HG03139 (cell line): Measurements from ENCODE around the gene MED23.

ENCODE experiments used
- ATAC-seq: cut with Tn5 transposase; IDR thresholded peaks from one replicate; pipeline ENCODE4 v1.9.1; 2021; ENCODE audit not compliant: unreplicated experiment

The MED23 gene, protein sequence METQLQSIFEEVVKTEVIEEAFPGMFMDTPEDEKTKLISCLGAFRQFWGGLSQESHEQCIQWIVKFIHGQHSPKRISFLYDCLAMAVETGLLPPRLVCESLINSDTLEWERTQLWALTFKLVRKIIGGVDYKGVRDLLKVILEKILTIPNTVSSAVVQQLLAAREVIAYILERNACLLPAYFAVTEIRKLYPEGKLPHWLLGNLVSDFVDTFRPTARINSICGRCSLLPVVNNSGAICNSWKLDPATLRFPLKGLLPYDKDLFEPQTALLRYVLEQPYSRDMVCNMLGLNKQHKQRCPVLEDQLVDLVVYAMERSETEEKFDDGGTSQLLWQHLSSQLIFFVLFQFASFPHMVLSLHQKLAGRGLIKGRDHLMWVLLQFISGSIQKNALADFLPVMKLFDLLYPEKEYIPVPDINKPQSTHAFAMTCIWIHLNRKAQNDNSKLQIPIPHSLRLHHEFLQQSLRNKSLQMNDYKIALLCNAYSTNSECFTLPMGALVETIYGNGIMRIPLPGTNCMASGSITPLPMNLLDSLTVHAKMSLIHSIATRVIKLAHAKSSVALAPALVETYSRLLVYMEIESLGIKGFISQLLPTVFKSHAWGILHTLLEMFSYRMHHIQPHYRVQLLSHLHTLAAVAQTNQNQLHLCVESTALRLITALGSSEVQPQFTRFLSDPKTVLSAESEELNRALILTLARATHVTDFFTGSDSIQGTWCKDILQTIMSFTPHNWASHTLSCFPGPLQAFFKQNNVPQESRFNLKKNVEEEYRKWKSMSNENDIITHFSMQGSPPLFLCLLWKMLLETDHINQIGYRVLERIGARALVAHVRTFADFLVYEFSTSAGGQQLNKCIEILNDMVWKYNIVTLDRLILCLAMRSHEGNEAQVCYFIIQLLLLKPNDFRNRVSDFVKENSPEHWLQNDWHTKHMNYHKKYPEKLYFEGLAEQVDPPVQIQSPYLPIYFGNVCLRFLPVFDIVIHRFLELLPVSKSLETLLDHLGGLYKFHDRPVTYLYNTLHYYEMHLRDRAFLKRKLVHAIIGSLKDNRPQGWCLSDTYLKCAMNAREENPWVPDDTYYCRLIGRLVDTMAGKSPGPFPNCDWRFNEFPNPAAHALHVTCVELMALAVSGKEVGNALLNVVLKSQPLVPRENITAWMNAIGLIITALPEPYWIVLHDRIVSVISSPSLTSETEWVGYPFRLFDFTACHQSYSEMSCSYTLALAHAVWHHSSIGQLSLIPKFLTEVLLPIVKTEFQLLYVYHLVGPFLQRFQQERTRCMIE (N-terminal part only)

DNA sequence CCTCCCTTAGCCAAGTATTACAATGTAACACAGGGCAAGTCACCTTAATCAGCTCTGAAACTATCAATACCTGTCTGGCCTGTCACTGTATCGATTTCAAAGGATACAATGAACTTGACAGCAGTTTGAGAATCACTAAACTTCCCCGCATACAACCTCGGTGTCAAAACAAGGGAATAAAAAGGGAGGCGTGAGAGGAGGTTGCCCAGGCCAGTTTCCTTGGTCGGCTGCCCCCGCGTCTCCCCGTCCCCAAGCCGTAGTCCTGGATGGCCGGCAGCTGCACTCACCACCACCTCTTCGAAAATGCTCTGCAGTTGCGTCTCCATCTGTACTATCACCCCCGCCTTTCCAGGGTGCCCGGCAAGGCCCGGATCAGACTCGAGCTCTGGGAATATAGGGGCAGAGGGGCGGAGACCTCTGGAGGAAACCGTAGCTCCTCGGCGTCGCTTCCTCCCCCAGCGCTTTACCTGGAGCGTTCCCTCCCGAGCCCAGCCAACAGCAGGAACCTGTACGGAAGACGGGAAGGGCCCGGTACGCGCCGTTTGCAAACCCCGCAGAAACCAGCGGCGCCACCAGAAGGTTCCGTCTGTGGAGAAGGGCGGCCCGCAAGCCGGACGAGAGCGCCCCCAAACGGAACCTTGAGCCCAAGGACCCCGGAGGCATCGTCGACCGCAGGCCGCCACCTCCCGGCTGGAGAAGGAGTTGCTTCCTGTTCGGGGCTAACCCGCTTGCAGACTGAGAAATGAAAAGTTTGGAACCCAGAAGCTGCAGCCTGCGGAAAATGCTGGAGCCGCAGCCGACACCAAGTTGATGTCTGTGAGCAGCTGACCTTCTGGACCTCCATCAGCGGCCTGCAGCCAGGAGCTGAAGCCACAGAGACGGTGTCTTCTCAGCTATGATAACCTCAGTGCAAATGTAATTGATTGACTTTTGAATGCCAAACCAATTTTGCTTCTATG lies at the start of gene MED23:
Gene MED23, minus strand, starts transcription at position 519 of the 959 bp plus-strand sequence. Its CDS starts 193 bp downstream, at position 326.
- ATAC-seq = peak; percentile 95

DNA sequence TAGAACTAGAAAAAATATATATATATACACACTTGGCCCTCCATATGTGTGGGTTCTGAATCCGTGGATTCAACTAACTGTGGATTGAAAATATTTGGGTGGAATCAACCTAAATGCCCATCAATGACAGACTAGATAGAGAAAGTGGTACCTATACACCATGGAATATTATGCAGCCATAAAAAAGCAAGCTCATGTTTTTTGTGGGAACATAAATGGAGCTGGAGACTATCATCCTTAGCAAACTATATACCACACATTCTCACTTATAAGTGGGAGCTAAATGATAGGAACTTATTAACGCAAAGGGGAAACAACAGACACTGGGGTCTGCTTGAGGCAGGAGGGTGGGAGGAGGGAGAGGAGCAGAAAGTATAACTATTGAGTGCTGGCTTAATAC lies 45.1 kb upstream of the MED23 start:
- ATAC-seq = no peak

DNA sequence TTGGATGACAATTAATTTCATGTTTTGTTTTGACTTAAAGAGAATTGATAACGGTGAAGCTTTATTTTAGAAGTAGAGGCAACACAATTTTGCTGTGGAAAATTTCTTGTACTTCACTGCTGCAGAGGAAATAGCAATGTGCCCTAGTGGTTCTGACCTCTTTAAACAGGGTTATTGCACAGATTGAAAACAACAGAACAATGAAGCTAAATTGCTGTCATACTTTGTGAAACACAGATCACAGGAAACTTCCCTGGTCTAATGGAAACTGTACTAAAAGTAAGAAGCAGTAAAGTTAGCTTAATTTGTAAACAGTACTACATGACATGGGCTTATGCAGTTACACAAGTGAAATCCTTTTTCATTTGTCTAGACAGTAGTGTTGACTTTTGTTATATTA lies 41.8 kb upstream of the MED23 start:
- ATAC-seq = no peak

DNA sequence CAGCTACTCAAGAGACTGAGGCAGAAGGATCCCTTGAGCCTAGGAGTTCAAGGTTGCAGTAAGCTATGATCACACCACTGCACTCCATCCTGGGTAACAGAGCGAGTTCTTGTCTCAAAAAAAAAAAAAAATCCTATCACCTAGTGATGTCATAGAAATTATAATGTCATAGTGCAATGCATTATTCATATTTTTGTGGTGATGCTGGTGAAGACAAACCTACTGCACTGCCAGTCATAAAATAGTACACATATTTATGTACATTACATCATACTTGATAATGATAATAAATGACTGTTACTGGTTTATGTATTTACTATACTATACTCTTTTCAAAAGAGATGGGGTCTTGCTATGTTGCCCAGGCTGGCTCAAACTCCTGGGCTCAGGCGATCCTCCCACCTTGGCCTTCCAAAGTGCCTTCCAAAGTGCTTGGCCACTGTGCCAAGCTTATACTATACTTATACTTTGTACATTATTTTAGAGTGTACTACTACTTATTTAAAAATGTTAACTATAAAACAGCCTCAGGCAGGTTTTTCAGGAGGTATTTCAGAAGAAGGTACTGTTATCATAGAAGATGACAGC lies 35.6 kb upstream of the MED23 start:
- ATAC-seq = no peak

DNA sequence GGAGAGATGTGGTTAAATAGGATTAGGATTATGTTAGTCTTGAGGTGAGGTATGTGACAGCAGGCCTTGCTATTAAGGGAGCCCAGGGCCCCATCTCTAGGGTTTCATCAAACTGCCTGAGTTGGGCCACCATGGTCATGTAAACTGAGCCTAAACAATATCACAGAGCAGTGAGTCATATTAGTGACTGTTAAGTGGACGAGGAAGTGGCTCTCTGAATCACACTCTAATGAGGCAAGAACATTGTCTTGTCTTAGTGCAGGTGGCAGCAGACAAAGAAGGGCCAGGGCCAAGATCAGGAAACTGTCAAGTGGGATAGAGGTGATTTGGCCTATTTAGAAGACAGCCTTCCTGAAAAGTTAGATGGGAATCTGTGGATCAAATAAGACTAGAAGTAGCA lies 32.2 kb upstream of the MED23 start:
- ATAC-seq = no peak

DNA sequence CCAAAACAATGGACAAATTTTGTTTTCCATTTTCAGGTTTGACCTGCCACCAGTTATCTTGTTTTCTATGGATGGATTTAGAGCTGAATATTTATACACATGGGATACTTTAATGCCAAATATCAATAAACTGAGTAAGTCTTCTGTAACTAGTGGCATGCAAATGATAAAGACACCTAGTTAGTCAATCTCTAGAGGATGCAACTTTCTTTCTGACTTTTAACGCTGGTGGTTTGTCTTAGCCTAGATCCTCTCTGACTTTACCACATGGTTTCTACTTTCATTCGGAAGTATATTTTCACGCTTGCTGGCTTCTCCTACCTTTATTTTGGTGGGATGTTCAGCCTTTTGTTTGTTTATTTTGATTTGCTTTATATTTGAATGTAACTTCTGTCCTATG lies 30.2 kb upstream of the MED23 start:
- ATAC-seq = no peak

DNA sequence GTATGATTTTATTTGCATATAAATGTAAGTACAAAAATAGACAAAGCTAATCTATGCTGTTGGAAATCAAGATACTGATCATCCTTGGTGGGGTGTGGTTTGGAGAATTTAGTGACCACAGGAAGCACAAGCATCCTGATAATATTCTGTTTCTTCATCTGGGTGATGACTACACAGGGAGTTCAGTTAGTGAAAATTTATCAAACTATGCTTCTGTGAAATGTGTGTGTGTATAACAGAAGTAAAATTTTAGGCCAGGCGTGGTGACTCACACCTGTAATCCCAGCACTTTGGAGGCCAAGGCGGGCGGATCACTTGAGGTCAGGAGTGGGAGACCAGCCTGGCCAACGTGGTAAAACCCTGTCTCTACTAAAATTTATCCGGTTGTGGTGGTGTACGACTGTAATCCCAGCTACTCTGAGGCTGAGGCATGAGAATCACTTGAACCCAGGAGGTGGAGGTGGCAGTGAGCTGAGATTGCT lies 29.6 kb upstream of the MED23 start:
- no peak for ATAC-seq

DNA sequence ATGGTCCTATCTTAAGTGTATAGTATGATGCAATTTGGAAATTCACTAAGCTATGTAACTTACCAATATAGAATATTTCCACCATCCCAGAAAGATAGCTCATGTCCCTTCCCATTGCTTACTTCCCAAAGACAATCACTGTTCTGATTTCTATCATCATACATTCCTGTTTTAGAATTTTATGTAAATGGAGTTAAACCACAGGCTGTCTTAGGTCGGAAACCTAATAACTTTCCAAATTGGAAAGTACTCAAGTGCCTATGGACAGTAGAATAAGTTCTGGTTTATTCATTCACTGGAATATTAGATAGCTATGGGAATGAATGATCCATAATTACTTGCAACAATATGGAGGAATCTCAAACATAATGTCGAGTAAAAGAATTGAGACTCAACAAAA lies 29.2 kb upstream of the MED23 start:
- ATAC-seq = no peak

DNA sequence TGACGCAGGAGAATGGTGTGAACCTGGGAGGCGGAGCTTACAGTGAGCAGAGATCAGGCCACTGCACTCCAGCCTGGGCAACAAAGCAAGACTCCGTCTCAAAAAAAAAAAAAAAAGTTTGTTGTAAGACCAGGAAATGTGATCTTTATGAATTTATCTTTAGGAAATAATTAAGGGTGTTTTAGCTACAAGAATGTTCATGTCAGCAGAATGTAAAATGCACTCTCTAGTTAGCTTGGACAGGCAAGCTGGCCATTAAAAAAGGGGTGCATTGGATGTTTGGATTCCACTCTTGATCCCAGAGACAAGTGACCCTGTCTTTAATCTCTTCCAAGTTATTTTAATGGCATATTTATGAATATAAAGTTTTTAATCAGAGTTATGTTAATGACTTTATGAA lies 28.6 kb upstream of the MED23 start:
- ATAC-seq = no peak

DNA sequence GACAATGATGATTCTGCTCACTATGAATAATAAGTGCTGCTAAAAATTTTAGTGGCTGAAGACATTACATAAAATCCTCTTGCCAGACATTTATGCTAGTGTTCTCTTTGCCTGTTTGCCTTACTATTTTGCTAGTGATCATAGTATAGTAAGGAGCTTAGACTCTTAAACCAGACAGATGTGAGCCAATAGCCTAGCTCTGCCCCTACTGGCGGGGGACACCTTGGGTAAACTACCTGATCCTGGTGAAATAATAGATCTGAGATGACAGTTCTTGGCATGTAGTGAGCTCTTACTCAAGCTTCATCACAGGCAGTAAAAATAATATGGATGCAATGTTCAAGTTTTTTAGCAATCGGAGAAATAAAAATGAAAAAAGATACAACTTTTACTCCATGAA lies 27.9 kb upstream of the MED23 start:
- ATAC-seq = no peak

DNA sequence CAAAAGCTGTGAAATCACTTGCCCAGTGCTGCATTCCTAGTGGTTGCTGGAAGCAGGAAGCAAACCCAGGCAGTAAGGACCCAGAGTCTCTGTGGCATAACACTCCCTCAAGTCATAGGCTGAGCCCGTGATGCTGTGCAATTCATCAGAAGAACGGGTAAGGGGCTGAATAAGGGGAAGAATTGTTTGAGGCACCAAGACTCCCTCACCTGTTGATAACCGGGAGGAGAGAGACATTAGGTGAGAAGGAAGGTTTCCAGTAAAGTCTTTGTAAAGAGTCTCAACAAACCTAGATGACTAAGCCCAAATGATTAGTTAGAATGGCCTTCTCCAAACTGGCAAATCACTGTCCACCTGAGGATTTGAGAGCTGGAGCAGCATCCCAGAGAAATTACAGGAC lies 27.3 kb upstream of the MED23 start:
- ATAC-seq = no peak

DNA sequence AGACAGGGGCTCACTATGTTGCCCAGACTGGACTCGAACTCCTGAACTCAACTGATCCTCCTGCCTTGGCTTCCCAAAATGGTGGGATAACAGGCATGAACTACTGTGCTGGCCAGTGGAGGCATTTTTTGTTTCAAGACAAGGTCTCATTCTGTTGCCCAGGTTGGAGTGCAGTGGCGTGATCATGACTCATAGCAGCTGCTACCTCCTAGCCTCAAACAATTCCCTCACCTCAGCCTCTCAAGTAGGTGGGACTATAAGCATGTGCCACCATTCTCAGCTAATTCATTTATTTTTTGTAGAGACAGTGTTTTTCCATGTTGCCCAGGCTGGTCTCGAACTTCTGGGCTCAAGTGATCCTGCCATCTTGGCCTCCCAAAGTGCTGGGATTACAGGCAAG lies 26.3 kb upstream of the MED23 start:
- ATAC-seq = no peak

DNA sequence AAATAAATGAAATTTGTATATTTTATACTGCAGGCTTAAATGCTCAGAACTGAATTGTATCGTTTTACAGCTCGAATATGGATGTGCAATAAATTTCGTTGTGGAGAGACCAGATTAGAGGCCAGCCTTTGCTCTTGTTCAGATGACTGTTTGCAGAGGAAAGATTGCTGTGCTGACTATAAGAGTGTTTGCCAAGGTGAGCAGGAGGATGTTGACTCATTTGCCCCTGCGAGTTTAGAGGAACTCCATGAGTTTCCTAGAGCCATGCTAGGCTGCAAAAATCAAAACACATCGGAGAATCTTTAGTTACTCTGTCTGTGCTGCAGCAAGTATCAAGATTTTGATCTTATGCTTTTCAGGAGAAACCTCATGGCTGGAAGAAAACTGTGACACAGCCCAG lies 24.4 kb upstream of the MED23 start:
- ATAC-seq = no peak

DNA sequence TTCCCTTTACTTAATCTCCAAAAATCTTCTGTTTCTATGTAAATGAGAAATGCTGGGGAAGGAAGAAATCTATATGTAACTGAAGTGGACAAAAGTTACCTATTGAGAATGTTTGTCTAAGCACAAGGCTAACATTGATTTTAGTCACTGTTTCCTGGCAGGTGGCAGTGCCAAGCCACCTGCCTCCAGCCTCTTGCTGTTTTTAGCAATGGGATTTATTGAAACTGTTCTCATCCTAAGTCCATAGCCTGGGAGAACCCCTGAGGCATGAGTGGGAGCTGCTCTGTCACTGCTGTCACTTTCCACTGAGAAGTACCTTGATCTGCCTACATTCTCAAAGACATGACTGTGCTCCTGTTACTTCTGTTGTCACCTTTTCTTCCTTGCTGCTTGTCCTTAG lies 23.7 kb upstream of the MED23 start:
- ATAC-seq = no peak

DNA sequence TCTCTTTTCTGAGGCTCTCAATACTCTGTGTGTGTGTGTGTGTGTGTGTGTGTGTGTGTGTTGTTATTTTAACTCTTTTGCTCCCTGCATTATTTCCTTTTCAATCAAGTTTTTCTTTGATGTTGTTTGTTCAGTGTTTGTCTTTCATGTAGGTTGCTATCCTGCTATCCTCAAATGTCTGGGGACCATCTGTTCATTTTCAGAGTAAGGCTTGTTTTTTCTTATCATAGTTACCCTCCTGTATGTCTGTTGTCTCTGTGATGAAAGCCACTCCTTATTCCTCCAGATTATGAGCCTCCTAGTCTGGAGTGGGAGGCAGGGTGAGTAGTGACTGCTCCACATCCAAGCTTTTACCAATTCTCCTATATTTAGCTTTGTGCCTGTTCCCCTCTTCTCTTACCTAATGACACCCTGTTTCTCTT lies 18.2 kb upstream of the MED23 start:
- no peak for ATAC-seq

DNA sequence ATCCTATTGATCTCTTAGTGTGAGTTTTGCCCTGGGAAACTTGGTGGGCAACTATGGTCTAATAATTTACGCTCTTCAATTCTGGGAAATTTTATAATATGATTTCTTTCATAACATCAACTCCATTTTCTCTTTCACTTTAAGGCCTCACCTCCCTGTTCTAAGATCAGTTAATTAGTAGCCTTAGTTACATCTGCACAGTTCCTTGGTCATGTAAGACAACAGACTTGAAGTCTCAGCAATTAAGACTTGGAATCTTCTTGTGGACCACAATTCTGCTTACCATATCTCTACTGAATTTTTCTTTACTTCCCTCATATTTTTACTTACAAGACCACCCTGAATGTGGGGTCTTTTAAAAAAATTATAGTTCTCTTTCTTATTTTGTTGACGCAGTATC lies 17.8 kb upstream of the MED23 start:
- no peak for ATAC-seq

DNA sequence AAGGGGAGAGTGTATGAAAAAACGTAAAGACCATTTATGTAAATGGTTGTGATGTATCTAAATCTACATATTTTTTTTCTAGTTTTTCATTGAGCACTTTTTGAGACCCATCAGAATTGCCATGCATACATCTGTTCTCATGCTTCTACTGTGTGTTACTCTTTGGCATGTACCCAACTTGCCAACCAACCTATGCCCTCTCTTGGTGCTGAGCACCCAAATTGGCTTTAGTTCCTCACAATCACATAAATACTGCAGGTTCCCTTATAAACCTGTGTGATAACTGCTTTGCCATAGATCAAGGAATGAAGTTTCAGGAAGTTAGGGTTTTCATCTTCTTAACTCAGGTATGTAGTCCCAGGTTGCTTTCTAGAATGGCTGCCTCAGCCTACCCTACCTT lies 16.9 kb upstream of the MED23 start:
- no peak for ATAC-seq

DNA sequence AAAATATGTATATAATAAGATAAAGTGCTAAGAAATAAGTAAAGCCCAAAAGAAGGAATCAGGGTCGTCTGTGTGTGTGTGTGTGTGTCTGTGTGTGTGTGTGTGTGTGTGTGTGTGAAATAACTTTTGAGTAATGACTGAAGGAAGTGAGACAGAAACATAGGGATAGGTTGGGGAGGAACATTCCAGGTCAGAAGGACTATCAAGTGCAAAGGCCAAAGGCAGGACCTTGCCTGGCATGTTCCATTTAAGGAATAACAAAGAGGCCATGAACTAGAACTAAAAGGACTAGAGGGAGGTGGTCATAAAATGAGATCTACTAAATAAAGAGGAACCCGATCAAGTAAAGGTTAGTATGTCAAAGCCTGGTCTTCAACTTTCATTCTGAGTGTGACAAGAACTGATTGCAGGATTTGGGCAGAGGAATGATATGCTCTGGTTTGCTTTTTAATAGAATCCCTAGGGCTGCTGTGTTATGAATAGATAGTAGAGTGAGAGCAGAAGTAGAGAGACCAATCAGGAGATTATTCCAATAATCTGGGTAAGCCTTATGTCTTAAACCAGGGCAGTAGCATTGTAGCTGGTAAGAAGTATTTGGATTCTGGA lies 15.9 kb upstream of the MED23 start:
- no peak for ATAC-seq

DNA sequence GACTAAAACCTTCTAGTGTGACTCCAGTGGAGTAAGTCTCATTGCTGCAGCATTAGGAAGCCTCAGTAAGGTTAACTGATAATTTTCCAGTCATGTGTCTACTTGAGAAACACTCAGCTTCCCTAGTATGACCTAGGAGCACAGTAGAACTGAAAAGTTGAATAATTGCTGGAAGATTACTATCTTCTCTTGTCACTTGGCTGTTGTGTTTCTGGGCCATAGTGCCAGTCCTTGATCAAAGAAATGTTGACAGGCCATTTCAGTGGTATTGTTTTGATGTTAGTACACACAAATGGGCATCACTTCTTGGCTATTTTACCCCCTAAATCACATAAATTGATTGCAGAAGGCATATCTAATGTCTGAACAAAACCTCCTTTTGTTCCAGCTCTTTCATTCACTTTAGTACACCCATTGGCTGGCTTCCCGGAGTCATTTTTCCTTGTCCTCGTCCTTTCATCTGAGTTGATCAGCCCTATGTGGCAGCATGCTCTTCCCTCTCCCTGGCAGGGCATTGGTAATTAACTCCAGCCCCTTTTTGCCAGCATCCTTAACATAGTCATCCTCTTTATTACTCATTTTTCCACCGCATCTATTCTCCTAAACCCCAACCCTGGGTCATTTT lies 15.1 kb upstream of the MED23 start:
- no peak for ATAC-seq
